A549 (cell line): ENCODE measurements around the gene LMAN2L. TPM values are rescaled to one million over a fixed set of nuclear protein-coding genes. Genes with fewer than 3 reads are reported as not detected.

ENCODE experiments used
- ATAC-seq, 2 experiments: fragments of 200-7000 bp in 1 of 2; fragments of >200 bp in 1 of 2; cut with Nextera tagmentation in 1 of 2; cut with Tn5 transposase in 1 of 2; 3 replicates each; pipeline versions ENCODE4 v1.8.0 to v1.9.1; 2018 to 2020; ENCODE audit warnings: mild to moderate bottlenecking in 1 of 2, moderate library complexity in 1 of 2
- CTCF ChIA-PET: fragments of 300-600 bp; sonication (Branson Sonifier 250); formaldehyde crosslinking; extraction: SDS; loops from one replicate; lab custom pipeline; 2021; ENCODE audit warnings: antibody characterized with exemption, inconsistent platforms; lab: Yijun Ruan, JAX
- POLR2A ChIA-PET: fragments of 350-600 bp; formaldehyde crosslinking; extraction: SDS; loops from one replicate; lab custom pipeline; 2021; ENCODE audit warnings: antibody characterized with exemption, inconsistent platforms; lab: Yijun Ruan, JAX
- DNase-seq, 2 experiments: peaks; one replicate each; pipeline versions ENCODE4 v3.0.0 to v3.0.0-alpha.2; 2011 to 2016; ENCODE audit warnings: low read depth in 1 of 2, low spot score in 1 of 2
- FAIRE-seq: peaks from 2 replicates; lab custom pipeline; 2011; peaks lifted over from hg19 to GRCh38; lab: Jason Lieb, UNC
- H3K27ac ChIP-seq, 2 experiments: fragments of >200 bp; sonication (Bioruptor Twin); formaldehyde crosslinking; 3 replicates each; pipeline ENCODE4 v1.5.1; 2016 to 2017
- H3K4me1 ChIP-seq: fragments of >200 bp; sonication (Bioruptor Twin); formaldehyde crosslinking; 3 replicates; pipeline ENCODE4 v1.6.1; 2016
- H3K4me2 ChIP-seq: fragments of >200 bp; sonication (Bioruptor Twin); formaldehyde crosslinking; 3 replicates; pipeline ENCODE4 v1.6.1; 2016
- H3K4me3 ChIP-seq: fragments of >200 bp; sonication (Bioruptor Twin); formaldehyde crosslinking; 3 replicates; pipeline ENCODE4 v1.5.1; 2016
- H3K9me3 ChIP-seq: fragments of >200 bp; sonication (Bioruptor Twin); formaldehyde crosslinking; 3 replicates; pipeline ENCODE4 v1.6.1; 2016
- ATOH8 ChIP-seq: fragments of 250-450 bp; sonication (Bioruptor Pico); IDR thresholded peaks from 2 replicates; pipeline ENCODE4 v1.5.0; 2020; ENCODE audit warnings: low read depth, mild to moderate bottlenecking, moderate library complexity
- BHLHE40 ChIP-seq: IDR thresholded peaks from 2 replicates; pipeline ENCODE4 v1.6.1; 2012; ENCODE audit warnings: low read depth, low read length, inconsistent platforms
- CEBPB ChIP-seq, 2 experiments: fragments of >200 bp in 1 of 2; sonication (Bioruptor Twin) in 1 of 2; formaldehyde crosslinking in 1 of 2; IDR thresholded peaks; 2 replicates each; pipeline ENCODE4 v1.6.1; 2012 to 2016
- CHD2 ChIP-seq: fragments of 150-350 bp; IDR thresholded peaks from 2 replicates; pipeline ENCODE4 v1.6.1; 2014; ENCODE audit warnings: low read length; ENCODE audit not compliant: partially characterized antibody
- ELK1 ChIP-seq: fragments of 150-350 bp; IDR thresholded peaks from 2 replicates; pipeline ENCODE4 v1.6.1; 2014; ENCODE audit warnings: low read depth, mild to moderate bottlenecking, low read length
- HOXB5 ChIP-seq: fragments of 250-450 bp; sonication (Bioruptor Pico); IDR thresholded peaks from 2 replicates; pipeline ENCODE4 v1.5.0; 2020; ENCODE audit warnings: mild to moderate bottlenecking, moderate library complexity
- JUN ChIP-seq, 2 experiments: fragments of >200 bp; sonication (Bioruptor Twin); formaldehyde crosslinking; IDR thresholded peaks; 2 replicates in 1 of 2; 3 replicates in 1 of 2; pipeline ENCODE4 v1.6.1; 2016 to 2017
- MAFK ChIP-seq: fragments of 450-650 bp; IDR thresholded peaks from 2 replicates; pipeline ENCODE4 v1.6.1; 2014; ENCODE audit not compliant: partially characterized antibody
- MAZ ChIP-seq: fragments of 150-350 bp; IDR thresholded peaks from 2 replicates; pipeline ENCODE4 v1.6.1; 2014; ENCODE audit warnings: antibody characterized with exemption, low read depth, low read length, borderline replicate concordance
- NFE2L2 ChIP-seq: fragments of 150-350 bp; conservative IDR thresholded peaks from 2 replicates; pipeline ENCODE4 v1.6.1; 2014; ENCODE audit warnings: low read length
- NPAS2 ChIP-seq: fragments of 250-450 bp; sonication (Bioruptor Pico); IDR thresholded peaks from 2 replicates; pipeline ENCODE4 v1.8.0; 2022; ENCODE audit warnings: mild to moderate bottlenecking, moderate library complexity, borderline replicate concordance
- PHF8 ChIP-seq: fragments of 200-600 bp; sonication (generic); IDR thresholded peaks from 2 replicates; pipeline ENCODE4 v1.6.1; 2016; ENCODE audit warnings: low read depth, mild to moderate bottlenecking, antibody characterized with exemption, moderate library complexity, borderline replicate concordance
- RAD21 ChIP-seq, 2 experiments: fragments of >200 bp in 1 of 2; sonication (Bioruptor Twin) in 1 of 2; formaldehyde crosslinking in 1 of 2; IDR thresholded peaks in 1 of 2; conservative IDR thresholded peaks in 1 of 2; 2 replicates in 1 of 2; 3 replicates in 1 of 2; pipeline ENCODE4 v1.6.1; 2012 to 2018; ENCODE audit warnings: inconsistent platforms in 1 of 2
- RARB ChIP-seq: fragments of 250-450 bp; sonication (Bioruptor Pico); IDR thresholded peaks from 2 replicates; pipeline ENCODE4 v1.8.0; 2021; ENCODE audit warnings: mild to moderate bottlenecking, moderate library complexity
- RCOR1 ChIP-seq: fragments of 150-350 bp; IDR thresholded peaks from 2 replicates; pipeline ENCODE4 v1.6.1; 2014; ENCODE audit warnings: antibody characterized with exemption, low read length, low read depth
- REST ChIP-seq: fragments of 200-600 bp; sonication (generic); IDR thresholded peaks from 2 replicates; pipeline ENCODE4 v1.6.1; 2016; ENCODE audit warnings: antibody characterized with exemption, mild to moderate bottlenecking, moderate library complexity
- RFX5 ChIP-seq: fragments of 450-650 bp; IDR thresholded peaks from 2 replicates; pipeline ENCODE4 v1.7.1; 2014; ENCODE audit warnings: antibody characterized with exemption, mild to moderate bottlenecking, moderate library complexity
- USF2 ChIP-seq: fragments of 450-650 bp; IDR thresholded peaks from 2 replicates; pipeline ENCODE4 v1.6.1; 2014; ENCODE audit warnings: antibody characterized with exemption
- ZFP36 ChIP-seq: fragments of 450-650 bp; IDR thresholded peaks from 2 replicates; pipeline ENCODE4 v1.6.1; 2014; ENCODE audit warnings: borderline replicate concordance; ENCODE audit not compliant: partially characterized antibody
- WGBS: methylation state at CpG from one replicate; pipeline ENCODE4 v1.1.6; 2017; ENCODE audit errors: missing lambda C conversion rate; 5-methylcytosine and 5-hydroxymethylcytosine counted together
- polyA plus RNA-seq, 4 experiments: library from polyadenylated mRNA; depleted of rRNA in 3 of 4; stranded (reverse); fragments of >200 nt; fragmentation: RNase III in 1 of 4; extraction: RNeasy Plus Mini Kit Qiagen cat#74134 plus additional on column Dnase treatment in 1 of 4; gene quantifications; 2 replicates in 3 of 4; 3 replicates in 1 of 4; pipeline ENCODE4 v1.2.3, GENCODE V29; 2011 to 2017
- TF ChIP-seq, protein P1 (sequence below): IDR thresholded peaks from 2 replicates; pipeline ENCODE4 v1.6.1; 2012
- TF ChIP-seq, protein P2 (sequence below): fragments of >200 bp; sonication (Bioruptor Twin); formaldehyde crosslinking; IDR thresholded peaks from 2 replicates; pipeline ENCODE4 v1.6.1; 2016

Gene LMAN2L
- polyA plus RNA-seq, 2 of the 4 experiments (the other 2 are of a cell fraction), result 24.3 to 28.0 TPM

GRCh38 chr2:96789245-96789617 is 49.4 kb upstream of the LMAN2L start (continued):
- no peak for TF ChIP-seq REST

- peak overlapping the region; percentile 36 to 85; a peak in 5 of 6 replicates for H3K27ac ChIP-seq
- peak; percentile 70 to 76; a peak in 5 of 6 replicates for ATAC-seq
- H3K9me3 ChIP-seq, result no peaks in the 10 kb centered on the region
- H3K4me3 ChIP-seq, result no peak overlapping the region
- ChIA-PET CTCF (interaction anchor here (0.8 to 1.6 kb wide), 7 partner anchors 12 to 239 kb away, joined by 3 to 7 read pairs (median 3); partner anchors contain the start of gene CNNM4), POLR2A (no interaction called here)
- peak in 1 of 2 experiments; percentile 42 for DNase-seq
- no peak for FAIRE-seq
- H3K4me1 ChIP-seq, result peaks cover 30% of the 10 kb centered on the region
- WGBS, result 71% methylated on average over 16 of the region's 17 CpGs
- peak overlapping the region; percentile 55 for H3K4me2 ChIP-seq
- no peak for TF ChIP-seq RARB (CRISPR knock-in tag)
- TF ChIP-seq ATOH8, result no peak
- no peak for TF ChIP-seq PHF8
- no peak for TF ChIP-seq RCOR1
- no peak for TF ChIP-seq RAD21 (conservative IDR thresholded peaks at IDR 0.05 in 1 of 2, IDR thresholded peaks at IDR 0.05 in 1 of 2)
- no peak for TF ChIP-seq MAFK
- TF ChIP-seq, protein P1, sequence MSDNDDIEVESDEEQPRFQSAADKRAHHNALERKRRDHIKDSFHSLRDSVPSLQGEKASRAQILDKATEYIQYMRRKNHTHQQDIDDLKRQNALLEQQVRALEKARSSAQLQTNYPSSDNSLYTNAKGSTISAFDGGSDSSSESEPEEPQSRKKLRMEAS, result no peak
- no peak for TF ChIP-seq HOXB5 (CRISPR knock-in tag)
- no peak for TF ChIP-seq ELK1
- no peak for TF ChIP-seq RFX5
- TF ChIP-seq JUN (IDR thresholded peaks at IDR 0.05), result no peak
- no peak for TF ChIP-seq NPAS2 (CRISPR knock-in tag)
- no peak for TF ChIP-seq CEBPB (IDR thresholded peaks at IDR 0.05)
Observed at GRCh38 chr2:96788442-96789244, 48.8 kb upstream of the LMAN2L start.

DNA sequence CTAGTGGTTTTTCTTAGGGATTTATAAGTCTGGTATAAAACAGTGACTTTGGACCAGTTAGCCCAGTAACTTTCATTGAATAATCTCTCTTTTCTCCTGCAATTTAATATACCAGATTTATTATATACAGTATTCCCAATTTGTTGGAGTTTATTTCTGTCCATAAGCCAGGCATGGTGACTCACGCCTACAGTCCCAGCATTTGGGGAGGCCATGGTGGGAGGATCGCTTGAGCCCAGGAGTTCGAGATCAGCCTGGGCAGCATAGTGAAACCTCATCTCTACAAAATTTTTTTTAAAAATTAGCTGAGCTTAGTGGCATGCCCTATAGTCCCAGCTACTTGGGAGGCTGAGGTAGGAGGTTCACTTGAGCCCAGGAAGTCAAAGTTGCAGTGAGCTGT is 47.5 kb upstream of the LMAN2L start:
- H3K9me3 ChIP-seq, result no peaks in the 10 kb centered on the region

More for the DNA sequence above, 47.5 kb upstream of the LMAN2L start:
- FAIRE-seq, result no peak
- H3K4me1 ChIP-seq, result peaks cover 30% of the 10 kb centered on the region
- peak overlapping the region; percentile 36 to 85 for H3K27ac ChIP-seq
- no peak for DNase-seq
- ATAC-seq, result peak in 1 of 2 experiments; percentile 30; a peak in 3 of 6 replicates
- WGBS, result 83% methylated on average over 3 of the region's 3 CpGs
- CTCF ChIA-PET, result interaction anchor here (0.9 to 1.6 kb wide), 5 partner anchors 13 to 237 kb away, joined by 3 to 6 read pairs (median 3); partner anchors contain the start of gene CNNM4
- H3K4me2 ChIP-seq, result peak overlapping the region; percentile 55
- POLR2A ChIA-PET, result interaction anchor here (0.7 kb wide), 1 partner anchor 149 kb away, joined by 8 read pairs; the partner anchor contains the start of gene KANSL3
- TF ChIP-seq BHLHE40 (no peak), MAZ (no peak), CHD2 (no peak), MAFK (no peak), USF2 (no peak), RCOR1 (no peak), NFE2L2 (no peak), ZFP36 (no peak)
- TF ChIP-seq, protein P2, sequence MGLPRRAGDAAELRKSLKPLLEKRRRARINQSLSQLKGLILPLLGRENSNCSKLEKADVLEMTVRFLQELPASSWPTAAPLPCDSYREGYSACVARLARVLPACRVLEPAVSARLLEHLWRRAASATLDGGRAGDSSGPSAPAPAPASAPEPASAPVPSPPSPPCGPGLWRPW, result no peak
- H3K4me3 ChIP-seq, result no peak overlapping the region
